ENCODE results near the gene ADAMTS20. TPM values are rescaled to one million over a fixed set of nuclear protein-coding genes. Genes with fewer than 3 reads are reported as not detected.
A peak's percentile ranks its signal among the peaks of the same experiment; 100 is the strongest.

ADAMTS20 gene
- total and polyA plus RNA-seq, 5 donors from 2014 or later: not detected

DNA sequence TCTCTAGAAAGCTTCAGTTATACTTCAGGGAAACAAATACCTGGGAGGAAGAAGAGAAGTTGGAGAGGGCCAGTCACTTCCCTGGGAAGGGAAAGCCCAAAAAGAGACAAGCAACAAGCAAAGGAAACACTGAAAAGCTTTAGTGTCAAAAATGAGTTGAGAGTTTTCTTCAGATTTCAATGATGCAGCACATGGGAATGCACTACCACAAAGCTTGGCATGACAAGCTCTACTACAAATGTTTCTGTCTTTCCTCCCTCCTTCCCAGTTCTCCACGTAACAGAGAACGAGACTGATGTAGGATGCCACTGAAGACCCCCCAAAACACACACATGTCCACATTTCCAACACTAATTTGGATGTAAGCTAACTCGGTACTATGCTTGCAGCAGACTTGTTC is 26.8 kb upstream of the ADAMTS20 start:
- Mint-ChIP-seq H3K4me3 (no peak overlapping the region), H3K27me3 (no peaks in the 10 kb centered on the region), H3K27ac (no peak overlapping the region), H3K4me1 (no peaks in the 10 kb centered on the region), H3K9me3 (peaks cover 0 to 9% (median 0%) of the 10 kb centered on the region in 7 donors), H3K36me3 (no peaks in the 10 kb centered on the region)
- no peaks in the 10 kb centered on the region for H3K27me3 ChIP-seq (ENCODE audit: control insufficient read depth, insufficient read depth, low read length)
- DNase-seq (no peak), ATAC-seq (ENCODE audit: low read depth in 2 of 2) (no peak)
- no peaks in the 10 kb centered on the region for H3K4me1 ChIP-seq (ENCODE audit: control insufficient read depth, insufficient read depth, low read length, poor library complexity, severe bottlenecking)
- no peaks in the 10 kb centered on the region for H3K9me3 ChIP-seq (ENCODE audit: control insufficient read depth in 2 of 2, low read length in 2 of 2)
- no peak overlapping the region for H3K27ac ChIP-seq (ENCODE audit: insufficient read depth, low read length, poor library complexity, severe bottlenecking)
- H3K36me3 ChIP-seq (ENCODE audit: control insufficient read depth, insufficient read depth, low read length): no peaks in the 10 kb centered on the region
- H3K4me3 ChIP-seq (ENCODE audit: low read depth, low read length): no peak overlapping the region

DNA sequence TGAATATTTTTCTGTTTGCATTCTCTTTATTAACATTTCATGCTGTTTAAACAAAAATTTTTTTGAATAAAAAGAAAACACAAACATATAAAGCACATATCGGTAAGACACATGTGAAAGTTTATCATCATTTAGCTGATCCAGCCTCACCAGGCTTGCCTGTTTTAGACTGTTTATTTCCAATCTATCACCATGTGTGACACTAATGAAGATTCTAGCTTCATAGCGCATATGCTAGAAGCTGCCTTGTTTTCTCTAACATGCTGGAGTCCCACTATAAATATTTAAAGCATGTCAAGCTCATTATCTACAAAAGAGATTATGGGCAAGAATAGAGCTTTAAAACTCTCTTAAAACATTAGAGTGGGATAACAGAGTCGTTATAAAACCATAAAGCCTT is 25.4 kb upstream of the ADAMTS20 start:
- Mint-ChIP-seq H3K4me1 (no peaks in the 10 kb centered on the region), H3K27me3 (no peaks in the 10 kb centered on the region), H3K36me3 (no peaks in the 10 kb centered on the region), H3K27ac (no peak overlapping the region), H3K9me3 (peaks cover 0 to 12% (median 1%) of the 10 kb centered on the region in 7 donors), H3K4me3 (no peak overlapping the region)
- Histone ChIP-seq H3K27ac (ENCODE audit: insufficient read depth, low read length, poor library complexity, severe bottlenecking) (no peak overlapping the region), H3K4me1 (ENCODE audit: control insufficient read depth, insufficient read depth, low read length, poor library complexity, severe bottlenecking) (no peaks in the 10 kb centered on the region), H3K36me3 (ENCODE audit: control insufficient read depth, insufficient read depth, low read length) (no peaks in the 10 kb centered on the region), H3K4me3 (ENCODE audit: low read depth, low read length) (no peak overlapping the region), H3K27me3 (ENCODE audit: control insufficient read depth, insufficient read depth, low read length) (no peaks in the 10 kb centered on the region), H3K9me3 (ENCODE audit: control insufficient read depth in 2 of 2, low read length in 2 of 2) (no peaks in the 10 kb centered on the region)
- ATAC-seq (ENCODE audit: low read depth in 2 of 2) (no peak), DNase-seq (no peak)

DNA sequence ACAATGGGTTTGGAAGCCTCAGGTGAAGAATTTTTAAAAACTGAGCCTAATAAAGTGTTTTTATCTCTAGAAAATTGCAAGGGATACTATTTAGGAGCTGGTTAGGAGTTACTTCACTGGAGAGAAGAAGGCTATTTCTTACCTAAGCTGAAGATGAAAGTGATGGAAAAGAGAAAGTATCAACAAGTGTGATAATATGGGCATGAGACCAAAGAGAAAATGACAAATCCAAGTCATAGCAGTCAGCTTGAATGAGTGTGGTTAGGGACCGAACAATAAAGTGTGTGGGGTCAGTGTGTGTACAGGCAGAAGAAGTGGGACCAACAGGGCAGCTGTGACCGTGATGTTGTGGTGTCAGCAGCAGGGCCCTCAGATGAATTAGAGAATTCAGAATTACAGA is 24.2 kb upstream of the ADAMTS20 start:
- Histone ChIP-seq H3K27me3 (ENCODE audit: control insufficient read depth, insufficient read depth, low read length) (no peaks in the 10 kb centered on the region), H3K27ac (ENCODE audit: insufficient read depth, low read length, poor library complexity, severe bottlenecking) (no peak overlapping the region), H3K4me1 (ENCODE audit: control insufficient read depth, insufficient read depth, low read length, poor library complexity, severe bottlenecking) (no peaks in the 10 kb centered on the region), H3K4me3 (ENCODE audit: low read depth, low read length) (no peak overlapping the region), H3K9me3 (ENCODE audit: control insufficient read depth in 2 of 2, low read length in 2 of 2) (no peaks in the 10 kb centered on the region), H3K36me3 (ENCODE audit: control insufficient read depth, insufficient read depth, low read length) (no peaks in the 10 kb centered on the region)
- DNase-seq (no peak), ATAC-seq (ENCODE audit: low read depth in 2 of 2) (no peak)
- Mint-ChIP-seq H3K9me3 (peaks cover 0 to 14% (median 1%) of the 10 kb centered on the region in 7 donors), H3K36me3 (no peaks in the 10 kb centered on the region), H3K27me3 (no peaks in the 10 kb centered on the region), H3K4me1 (no peaks in the 10 kb centered on the region), H3K4me3 (no peak overlapping the region), H3K27ac (no peak overlapping the region)

DNA sequence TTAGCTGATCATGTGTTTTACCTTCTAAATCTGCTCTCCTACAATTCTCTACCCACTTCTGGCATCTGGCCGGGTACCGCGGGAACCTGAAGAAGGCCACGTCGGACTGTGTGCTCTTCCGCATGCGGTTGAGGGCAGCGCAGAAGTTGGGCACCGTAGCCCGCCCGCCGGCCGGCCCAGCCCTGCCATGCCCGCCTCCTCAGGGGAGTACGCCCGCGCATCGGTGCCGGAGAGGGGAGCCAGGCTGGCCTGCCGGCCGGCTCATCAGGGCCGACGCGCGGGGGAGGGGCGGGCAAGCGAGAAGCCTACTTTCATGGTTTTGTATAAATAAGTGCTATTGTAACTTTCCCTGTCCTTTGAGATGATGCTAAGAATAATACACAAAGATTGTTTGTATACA is 19.9 kb upstream of the ADAMTS20 start:
- Histone ChIP-seq H3K4me3 (ENCODE audit: low read depth, low read length) (no peak overlapping the region), H3K27ac (ENCODE audit: insufficient read depth, low read length, poor library complexity, severe bottlenecking) (no peak overlapping the region), H3K27me3 (ENCODE audit: control insufficient read depth, insufficient read depth, low read length) (no peaks in the 10 kb centered on the region), H3K36me3 (ENCODE audit: control insufficient read depth, insufficient read depth, low read length) (no peaks in the 10 kb centered on the region), H3K4me1 (ENCODE audit: control insufficient read depth, insufficient read depth, low read length, poor library complexity, severe bottlenecking) (no peaks in the 10 kb centered on the region), H3K9me3 (ENCODE audit: control insufficient read depth in 2 of 2, low read length in 2 of 2) (no peaks in the 10 kb centered on the region)
- Mint-ChIP-seq H3K27me3 (no peaks in the 10 kb centered on the region), H3K36me3 (no peaks in the 10 kb centered on the region), H3K4me1 (no peaks in the 10 kb centered on the region), H3K27ac (no peak overlapping the region), H3K4me3 (no peak overlapping the region), H3K9me3 (peaks cover 0 to 14% (median 3%) of the 10 kb centered on the region in 7 donors)
- DNase-seq: no peak
- no peak for ATAC-seq (ENCODE audit: low read depth in 2 of 2)

DNA sequence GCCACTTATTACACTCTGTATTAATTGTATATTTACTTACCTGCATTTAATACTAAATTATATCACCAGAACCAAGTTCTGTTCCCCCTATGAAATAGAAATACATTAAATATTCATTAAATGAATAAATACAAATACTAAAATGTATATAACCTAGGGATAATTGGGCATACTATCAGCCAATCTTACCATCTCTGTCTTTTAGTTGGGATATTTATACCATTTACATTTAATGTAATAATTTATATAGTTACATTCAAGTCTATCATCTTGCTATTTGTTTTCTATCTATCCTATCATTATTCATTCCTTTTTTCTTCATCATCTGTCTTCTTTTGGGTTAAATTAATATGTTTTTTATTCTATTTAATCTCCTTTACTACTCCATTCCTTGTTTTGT is 4.1 kb upstream of the ADAMTS20 start:
- Mint-ChIP-seq H3K27me3 (peaks cover 10% of the 10 kb centered on the region), H3K9me3 (peaks cover 2 to 28% (median 13%) of the 10 kb centered on the region in 7 donors), H3K4me1 (no peaks in the 10 kb centered on the region), H3K36me3 (no peaks in the 10 kb centered on the region), H3K4me3 (no peak overlapping the region), H3K27ac (no peak overlapping the region)
- Histone ChIP-seq H3K27me3 (ENCODE audit: control insufficient read depth, insufficient read depth, low read length) (no peaks in the 10 kb centered on the region), H3K36me3 (ENCODE audit: control insufficient read depth, insufficient read depth, low read length) (no peaks in the 10 kb centered on the region), H3K9me3 (ENCODE audit: control insufficient read depth in 2 of 2, low read length in 2 of 2) (peaks cover 12 to 14% of the 10 kb centered on the region in 2 experiments), H3K27ac (ENCODE audit: insufficient read depth, low read length, poor library complexity, severe bottlenecking) (no peak overlapping the region), H3K4me3 (ENCODE audit: low read depth, low read length) (no peak overlapping the region), H3K4me1 (ENCODE audit: control insufficient read depth, insufficient read depth, low read length, poor library complexity, severe bottlenecking) (no peaks in the 10 kb centered on the region)
- no peak for ATAC-seq (ENCODE audit: low read depth in 2 of 2)
- DNase-seq: no peak

DNA sequence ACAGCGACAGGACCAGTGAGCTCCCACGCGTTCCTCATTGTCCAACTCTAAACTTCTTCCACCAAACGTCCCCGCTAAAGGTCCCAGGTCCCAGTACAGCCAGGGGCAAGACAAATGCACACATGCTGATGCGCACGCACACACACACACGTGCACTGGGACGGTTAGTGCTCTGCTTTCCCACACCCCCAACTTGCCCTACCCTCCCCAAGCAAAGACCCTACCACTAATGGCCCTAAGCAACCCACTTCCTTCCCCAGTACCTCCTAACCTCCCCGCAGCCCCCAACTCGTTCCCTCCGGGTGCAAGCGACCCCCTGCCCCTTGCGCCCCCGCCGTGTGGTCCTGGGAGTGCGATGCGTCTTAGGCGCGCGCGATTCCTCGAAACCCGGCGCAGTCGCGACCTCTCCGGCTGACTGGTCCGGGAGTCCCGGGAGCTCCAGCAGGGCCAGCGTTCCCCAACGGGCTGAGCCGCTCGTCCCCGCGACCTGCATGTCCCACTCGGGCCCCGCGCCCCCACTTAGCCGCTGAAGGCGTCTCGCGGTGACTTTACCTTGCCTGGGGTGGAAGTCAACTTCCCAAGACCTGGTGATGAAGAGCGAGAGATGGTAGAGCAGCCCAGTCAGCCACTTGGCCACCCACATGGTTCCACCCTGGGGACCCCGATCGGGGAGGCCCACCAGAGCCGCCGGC is 578 bp downstream of the ADAMTS20 start:
- H3K4me3 Mint-ChIP-seq: peak overlapping the region in 1 of 4 donors; percentile 35
- no peak overlapping the region for H3K27ac Mint-ChIP-seq
- peaks cover 0 to 5% (median 0%) of the 10 kb centered on the region in 4 donors for H3K4me1 Mint-ChIP-seq
- Histone ChIP-seq H3K36me3 (ENCODE audit: control insufficient read depth, insufficient read depth, low read length) (no peaks in the 10 kb centered on the region), H3K27me3 (ENCODE audit: control insufficient read depth, insufficient read depth, low read length) (no peaks in the 10 kb centered on the region), H3K4me3 (ENCODE audit: low read depth, low read length) (no peak overlapping the region), H3K4me1 (ENCODE audit: control insufficient read depth, insufficient read depth, low read length, poor library complexity, severe bottlenecking) (no peaks in the 10 kb centered on the region), H3K27ac (ENCODE audit: insufficient read depth, low read length, poor library complexity, severe bottlenecking) (no peak overlapping the region), H3K9me3 (ENCODE audit: control insufficient read depth in 2 of 2, low read length in 2 of 2) (peaks cover 8 to 10% of the 10 kb centered on the region in 2 experiments)
- H3K27me3 Mint-ChIP-seq: peaks cover 17% of the 10 kb centered on the region
- DNase-seq (no peak), ATAC-seq (ENCODE audit: low read depth in 2 of 2) (no peak)
- H3K9me3 Mint-ChIP-seq: peaks cover 0 to 17% (median 10%) of the 10 kb centered on the region in 7 donors
- no peaks in the 10 kb centered on the region for H3K36me3 Mint-ChIP-seq

DNA sequence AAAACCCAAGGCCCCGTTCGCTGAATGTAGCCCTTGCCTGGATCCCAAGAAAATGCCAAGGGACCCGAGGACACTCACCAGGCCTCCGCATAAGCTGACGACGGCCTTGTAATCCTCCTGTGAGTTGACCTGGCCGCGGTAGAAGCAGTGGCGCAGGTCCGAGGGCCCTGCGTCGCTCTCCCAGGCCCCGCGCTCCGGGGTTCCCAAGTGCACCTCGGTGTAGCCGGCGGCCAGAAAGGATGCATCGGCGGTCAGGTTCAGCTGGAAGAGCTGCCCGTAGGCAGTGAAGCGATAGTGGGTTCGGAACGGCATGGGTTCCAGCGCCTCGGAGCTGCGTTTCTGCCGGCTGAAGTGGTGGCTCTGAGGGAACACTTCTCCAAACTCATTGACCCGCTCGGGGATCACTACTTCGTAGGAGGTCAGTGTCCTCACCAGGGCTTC is 1.2 kb downstream of the ADAMTS20 start:
- DNase-seq (no peak), ATAC-seq (ENCODE audit: low read depth in 2 of 2) (no peak)
- H3K36me3 ChIP-seq (ENCODE audit: control insufficient read depth, insufficient read depth, low read length): no peaks in the 10 kb centered on the region
- Mint-ChIP-seq H3K27ac (no peak overlapping the region), H3K27me3 (peaks cover 17% of the 10 kb centered on the region), H3K9me3 (peaks cover 0 to 18% (median 10%) of the 10 kb centered on the region in 7 donors), H3K4me1 (peaks cover 0 to 5% (median 0%) of the 10 kb centered on the region in 4 donors), H3K36me3 (no peaks in the 10 kb centered on the region), H3K4me3 (no peak overlapping the region)
- H3K9me3 ChIP-seq (ENCODE audit: control insufficient read depth in 2 of 2, low read length in 2 of 2): peaks cover 2 to 7% of the 10 kb centered on the region in 2 experiments
- H3K4me3 ChIP-seq (ENCODE audit: low read depth, low read length): no peak overlapping the region
- no peaks in the 10 kb centered on the region for H3K4me1 ChIP-seq (ENCODE audit: control insufficient read depth, insufficient read depth, low read length, poor library complexity, severe bottlenecking)
- no peaks in the 10 kb centered on the region for H3K27me3 ChIP-seq (ENCODE audit: control insufficient read depth, insufficient read depth, low read length)
- H3K27ac ChIP-seq (ENCODE audit: insufficient read depth, low read length, poor library complexity, severe bottlenecking): no peak overlapping the region

DNA sequence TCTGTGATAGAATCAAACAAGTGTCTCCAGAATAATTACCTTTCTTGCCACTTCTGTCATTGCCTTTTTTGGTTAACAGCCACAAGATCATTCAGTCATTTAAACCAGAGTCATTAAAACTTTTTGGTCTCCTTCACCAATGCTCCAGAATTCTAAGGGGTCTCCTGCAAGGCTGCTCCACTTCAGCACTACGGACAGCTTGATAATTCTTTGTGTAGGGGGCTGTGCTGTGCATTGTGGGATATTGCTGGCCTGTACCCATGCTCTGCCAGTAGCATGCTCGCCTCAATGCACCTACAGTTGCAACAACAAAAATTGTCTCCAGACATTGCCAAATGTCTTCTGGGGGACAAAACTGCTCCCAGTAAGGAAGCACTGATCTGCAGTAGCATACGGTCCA is 7.3 kb downstream of the ADAMTS20 start:
- no peaks in the 10 kb centered on the region for H3K27me3 Mint-ChIP-seq
- peaks cover 0 to 4% (median 0%) of the 10 kb centered on the region in 7 donors for H3K9me3 Mint-ChIP-seq
- H3K36me3 ChIP-seq (ENCODE audit: control insufficient read depth, insufficient read depth, low read length): no peaks in the 10 kb centered on the region
- H3K27ac Mint-ChIP-seq: no peak overlapping the region
- H3K4me1 Mint-ChIP-seq: no peaks in the 10 kb centered on the region
- ATAC-seq (ENCODE audit: low read depth in 2 of 2): no peak
- H3K4me1 ChIP-seq (ENCODE audit: control insufficient read depth, insufficient read depth, low read length, poor library complexity, severe bottlenecking): no peaks in the 10 kb centered on the region
- no peak overlapping the region for H3K4me3 Mint-ChIP-seq
- DNase-seq: no peak
- no peaks in the 10 kb centered on the region for H3K9me3 ChIP-seq (ENCODE audit: control insufficient read depth in 2 of 2, low read length in 2 of 2)
- H3K27me3 ChIP-seq (ENCODE audit: control insufficient read depth, insufficient read depth, low read length): no peaks in the 10 kb centered on the region
- H3K27ac ChIP-seq (ENCODE audit: insufficient read depth, low read length, poor library complexity, severe bottlenecking): no peak overlapping the region
- no peaks in the 10 kb centered on the region for H3K36me3 Mint-ChIP-seq
- no peak overlapping the region for H3K4me3 ChIP-seq (ENCODE audit: low read depth, low read length)
